ENCODE data around the gene DDAH1. TPM values are rescaled to one million over a fixed set of nuclear protein-coding genes. Genes with fewer than 3 reads are reported as not detected.

Gene DDAH1
- total RNA-seq, 1 experiment from 2014 or later, result 36.3 TPM

DNA sequence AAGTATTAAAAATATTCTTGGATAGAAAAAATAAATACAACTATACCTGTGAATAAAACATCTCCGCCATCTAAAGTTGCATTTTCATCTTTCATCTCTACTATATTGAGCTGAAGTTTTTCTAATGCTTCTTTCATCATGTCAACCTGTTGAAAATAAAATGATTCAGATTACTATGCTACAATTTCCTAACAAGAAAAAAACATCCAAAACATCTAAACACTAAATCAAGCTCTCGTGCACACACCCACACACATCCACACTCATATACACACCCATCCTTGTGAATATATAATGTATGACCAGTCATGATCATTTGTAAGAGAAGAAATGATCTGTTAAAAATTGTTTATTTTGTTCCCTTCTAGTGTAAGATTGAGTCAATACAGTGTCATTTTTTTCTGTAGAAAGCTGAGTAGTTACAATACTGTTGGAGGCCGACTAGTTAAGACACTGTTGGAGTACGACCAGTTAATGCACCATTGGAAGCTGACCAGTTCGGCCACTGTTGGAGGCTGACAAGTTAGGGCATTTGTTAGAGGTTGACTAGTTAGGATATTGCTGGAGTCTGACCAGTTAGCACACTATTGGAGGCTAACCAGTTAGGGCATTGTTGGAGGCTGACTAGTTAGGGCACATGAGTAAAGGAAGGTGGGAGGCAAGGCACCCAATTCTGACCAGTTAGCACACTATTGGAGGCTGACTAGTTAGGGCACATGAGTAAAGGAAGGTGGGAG, 106.1 kb downstream of the DDAH1 start:
- no peak overlapping the region for H3K23ac ChIP-seq (ENCODE audit: insufficient read length, low read depth, low read length)
- H3K9me3 ChIP-seq (ENCODE audit: control insufficient read depth, low read depth, low read length), result no peaks in the 10 kb centered on the region
- Mint-ChIP-seq H3K27me3 (ENCODE audit: low read depth) (no peaks in the 10 kb centered on the region; the same call in 1 of the 2 replicates), H3K4me3 (no peak overlapping the region), H3K9me3 (no peaks in the 10 kb centered on the region), H3K27ac (no peak overlapping the region), H3K36me3 (ENCODE audit: insufficient read depth in 1 of 3, low read depth in 3 of 3) (no peaks in the 10 kb centered on the region), H3K4me1 (peaks cover 3 to 4% of the 10 kb centered on the region in 2 experiments; a peak in 3 of 4 replicates)
- WGBS (ENCODE audit: extremely low coverage, insufficient read length, low lambda C conversion rate), result 100% methylated on average over 1 of the region's 5 CpGs
- no peak for DNase-seq
- no peaks in the 10 kb centered on the region for H3K23me2 ChIP-seq (ENCODE audit: insufficient read length, low read depth, low read length, poor library complexity, severe bottlenecking)
- no peak overlapping the region for H2BK15ac ChIP-seq (ENCODE audit: low read depth, low read length)
- no peak overlapping the region for H3K9ac ChIP-seq (ENCODE audit: extremely low read depth, insufficient read length, low read length)
- H4K8ac ChIP-seq (replicated peaks; ENCODE audit: insufficient read length, low read depth, low read length), result no peak overlapping the region
- H2AFZ ChIP-seq (ENCODE audit: low read length), result no peak overlapping the region
- H3K79me1 ChIP-seq (ENCODE audit: insufficient read depth, low read depth, low read length, poor library complexity, severe bottlenecking), result no peaks in the 10 kb centered on the region
- no peaks in the 10 kb centered on the region; the same call in 1 of the 2 replicates for H3K4me1 ChIP-seq (ENCODE audit: insufficient read depth, low read length)
- TF ChIP-seq, protein P1, sequence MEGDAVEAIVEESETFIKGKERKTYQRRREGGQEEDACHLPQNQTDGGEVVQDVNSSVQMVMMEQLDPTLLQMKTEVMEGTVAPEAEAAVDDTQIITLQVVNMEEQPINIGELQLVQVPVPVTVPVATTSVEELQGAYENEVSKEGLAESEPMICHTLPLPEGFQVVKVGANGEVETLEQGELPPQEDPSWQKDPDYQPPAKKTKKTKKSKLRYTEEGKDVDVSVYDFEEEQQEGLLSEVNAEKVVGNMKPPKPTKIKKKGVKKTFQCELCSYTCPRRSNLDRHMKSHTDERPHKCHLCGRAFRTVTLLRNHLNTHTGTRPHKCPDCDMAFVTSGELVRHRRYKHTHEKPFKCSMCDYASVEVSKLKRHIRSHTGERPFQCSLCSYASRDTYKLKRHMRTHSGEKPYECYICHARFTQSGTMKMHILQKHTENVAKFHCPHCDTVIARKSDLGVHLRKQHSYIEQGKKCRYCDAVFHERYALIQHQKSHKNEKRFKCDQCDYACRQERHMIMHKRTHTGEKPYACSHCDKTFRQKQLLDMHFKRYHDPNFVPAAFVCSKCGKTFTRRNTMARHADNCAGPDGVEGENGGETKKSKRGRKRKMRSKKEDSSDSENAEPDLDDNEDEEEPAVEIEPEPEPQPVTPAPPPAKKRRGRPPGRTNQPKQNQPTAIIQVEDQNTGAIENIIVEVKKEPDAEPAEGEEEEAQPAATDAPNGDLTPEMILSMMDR (conservative IDR thresholded peaks at IDR 0.05), result no peak
- no peaks in the 10 kb centered on the region for H3K79me2 ChIP-seq (ENCODE audit: insufficient read depth, low read length)
- H3K27ac ChIP-seq (ENCODE audit: insufficient read length, low read depth, low read length), result no peak overlapping the region
- H3K18ac ChIP-seq (ENCODE audit: insufficient read length, low read depth, low read length), result no peak overlapping the region
- H2BK20ac ChIP-seq (ENCODE audit: low read depth, low read length, poor library complexity, severe bottlenecking), result no peak overlapping the region
- H4K20me1 ChIP-seq (ENCODE audit: control insufficient read depth, insufficient read depth, insufficient read length), result no peaks in the 10 kb centered on the region
- no peak overlapping the region for H2AK5ac ChIP-seq (ENCODE audit: insufficient read length, low read length)
- H3K4me2 ChIP-seq (ENCODE audit: insufficient read depth, insufficient read length, low read length), result no peak overlapping the region
- no peak overlapping the region for H3K14ac ChIP-seq (ENCODE audit: insufficient read depth, low read length)
- H2BK5ac ChIP-seq (ENCODE audit: insufficient read length, low read length), result no peak overlapping the region
- H2BK12ac ChIP-seq (ENCODE audit: insufficient read length, low read depth, low read length), result no peak overlapping the region
- no peak overlapping the region for H4K91ac ChIP-seq (ENCODE audit: insufficient read length, low read depth, low read length)
- H2BK120ac ChIP-seq (ENCODE audit: low read depth, low read length, poor library complexity, severe bottlenecking), result no peak overlapping the region
- H3K4ac ChIP-seq (ENCODE audit: low read depth, low read length), result no peak overlapping the region
- no peak overlapping the region for H3T11ph ChIP-seq (ENCODE audit: low read length)
- no peaks in the 10 kb centered on the region for H3K27me3 ChIP-seq (ENCODE audit: insufficient read depth, low read length)
- H4K5ac ChIP-seq (ENCODE audit: insufficient read length, low read depth, low read length), result no peak overlapping the region
- no peak overlapping the region for H3K56ac ChIP-seq (ENCODE audit: insufficient read length, low read depth, low read length)

Measured in H9 (cell line).